Stomach (tissue), 4 donors: ENCODE data around the gene UBE4B.

Experiments
- POLR2A ChIP-seq, 4 donors: fragments of 450-650 bp; IDR thresholded peaks; one replicate each; pipeline ENCODE4 v1.6.1; 2016; ENCODE audit warnings: antibody characterized with exemption in 4 of 4, control low read depth in 2 of 4, mild to moderate bottlenecking in 1 of 4, moderate library complexity in 1 of 4
- TF ChIP-seq, protein P1 (sequence below), 7 experiments: fragments of 450-650 bp in 4 of 7; fragments of 200-600 bp in 3 of 7; sonication (generic) in 3 of 7; IDR thresholded peaks; one replicate each; pipeline ENCODE4 v1.5.1; 2016 to 2019; ENCODE audit warnings: antibody characterized with exemption in 7 of 7, control low read depth in 2 of 7, mild to moderate bottlenecking in 1 of 7

DNA sequence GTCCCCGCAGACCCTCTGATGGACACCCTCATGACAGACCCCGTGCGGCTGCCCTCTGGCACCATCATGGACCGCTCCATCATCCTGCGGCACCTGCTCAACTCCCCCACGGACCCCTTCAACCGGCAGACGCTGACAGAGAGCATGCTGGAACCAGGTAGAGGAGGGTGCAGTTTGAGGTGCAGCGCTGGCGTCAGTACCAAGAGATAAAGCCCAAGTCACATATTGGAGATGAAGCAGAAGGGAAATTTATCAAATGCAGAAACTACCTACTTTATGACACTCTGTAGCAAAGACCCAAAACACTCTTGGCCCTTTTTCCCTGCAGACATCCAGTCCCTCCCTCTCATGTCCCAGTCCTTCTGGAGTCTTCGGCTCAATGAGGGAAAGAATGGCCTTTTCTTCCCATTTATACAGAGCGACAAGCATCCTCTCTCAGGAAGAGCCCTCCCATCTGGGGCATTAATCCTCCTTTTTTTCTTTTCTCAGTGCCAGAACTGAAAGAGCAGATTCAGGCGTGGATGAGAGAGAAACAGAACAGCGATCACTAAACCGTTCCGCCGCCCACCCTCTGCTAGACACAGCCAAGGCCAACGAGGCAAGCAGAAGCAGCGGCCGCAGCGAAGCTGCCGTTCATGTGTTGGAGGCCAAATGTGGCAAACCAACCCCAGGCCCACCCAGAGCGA, 146.8 kb downstream of the UBE4B start:
- TF ChIP-seq POLR2A (IDR thresholded peaks at IDR 0.05): no peak
- TF ChIP-seq, protein P1, sequence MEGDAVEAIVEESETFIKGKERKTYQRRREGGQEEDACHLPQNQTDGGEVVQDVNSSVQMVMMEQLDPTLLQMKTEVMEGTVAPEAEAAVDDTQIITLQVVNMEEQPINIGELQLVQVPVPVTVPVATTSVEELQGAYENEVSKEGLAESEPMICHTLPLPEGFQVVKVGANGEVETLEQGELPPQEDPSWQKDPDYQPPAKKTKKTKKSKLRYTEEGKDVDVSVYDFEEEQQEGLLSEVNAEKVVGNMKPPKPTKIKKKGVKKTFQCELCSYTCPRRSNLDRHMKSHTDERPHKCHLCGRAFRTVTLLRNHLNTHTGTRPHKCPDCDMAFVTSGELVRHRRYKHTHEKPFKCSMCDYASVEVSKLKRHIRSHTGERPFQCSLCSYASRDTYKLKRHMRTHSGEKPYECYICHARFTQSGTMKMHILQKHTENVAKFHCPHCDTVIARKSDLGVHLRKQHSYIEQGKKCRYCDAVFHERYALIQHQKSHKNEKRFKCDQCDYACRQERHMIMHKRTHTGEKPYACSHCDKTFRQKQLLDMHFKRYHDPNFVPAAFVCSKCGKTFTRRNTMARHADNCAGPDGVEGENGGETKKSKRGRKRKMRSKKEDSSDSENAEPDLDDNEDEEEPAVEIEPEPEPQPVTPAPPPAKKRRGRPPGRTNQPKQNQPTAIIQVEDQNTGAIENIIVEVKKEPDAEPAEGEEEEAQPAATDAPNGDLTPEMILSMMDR (IDR thresholded peaks at IDR 0.05): no peak
